DMS53 treated with DMSO at 0.1 percent for 48 hours (cell line): Measurements from ENCODE around the gene RPS6KB2.
"Not testable (repeated sequence)": the region's sequence is repeated elsewhere in the genome, so short reads cannot be mapped to it uniquely, and the experiment has no call there.

ENCODE experiments used
- DNase-seq: peaks from one replicate; lab custom pipeline; 2025; ENCODE audit not compliant: unreplicated experiment; lab: John Stamatoyannopoulos, UW

The RPS6KB2 gene

DNA sequence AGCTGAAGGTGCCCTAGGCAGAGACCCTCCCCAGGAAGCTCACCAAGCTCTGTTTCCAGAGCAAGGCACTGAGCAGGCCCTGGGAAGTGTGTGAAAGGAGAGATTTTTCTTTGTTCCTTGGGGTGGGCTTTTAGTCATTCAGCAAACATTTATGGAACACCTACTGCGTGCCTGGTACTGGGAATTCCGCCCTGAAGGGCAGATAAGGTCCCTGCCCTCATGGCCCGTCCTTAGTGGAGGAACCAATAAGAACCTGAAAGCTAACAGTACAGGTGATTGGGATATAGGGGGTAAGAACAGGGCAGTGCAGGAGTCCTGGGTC lies 36.9 kb downstream of the RPS6KB2 start:
- no peak for DNase-seq

DNA sequence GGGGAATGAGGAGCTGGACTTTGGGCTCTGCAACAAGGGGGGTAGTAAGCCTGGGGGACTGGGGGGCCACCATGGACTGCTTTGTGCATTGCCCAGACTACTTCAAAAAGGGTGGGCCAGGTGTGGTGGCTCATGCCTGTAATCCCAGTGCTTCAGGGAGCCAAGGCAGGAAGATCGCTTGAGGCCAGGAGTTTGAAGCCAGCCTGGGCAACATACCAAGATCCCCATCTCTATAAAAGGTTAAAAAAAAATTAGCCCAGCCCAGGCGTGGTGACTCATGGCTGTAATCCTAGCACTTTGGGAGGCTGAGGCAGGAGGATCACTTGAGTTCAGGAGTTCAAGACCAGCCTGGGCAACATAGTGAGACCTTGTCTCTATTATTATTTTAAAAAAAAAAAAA lies 37.2 kb downstream of the RPS6KB2 start:
- not testable (repeated sequence) for DNase-seq

DNA sequence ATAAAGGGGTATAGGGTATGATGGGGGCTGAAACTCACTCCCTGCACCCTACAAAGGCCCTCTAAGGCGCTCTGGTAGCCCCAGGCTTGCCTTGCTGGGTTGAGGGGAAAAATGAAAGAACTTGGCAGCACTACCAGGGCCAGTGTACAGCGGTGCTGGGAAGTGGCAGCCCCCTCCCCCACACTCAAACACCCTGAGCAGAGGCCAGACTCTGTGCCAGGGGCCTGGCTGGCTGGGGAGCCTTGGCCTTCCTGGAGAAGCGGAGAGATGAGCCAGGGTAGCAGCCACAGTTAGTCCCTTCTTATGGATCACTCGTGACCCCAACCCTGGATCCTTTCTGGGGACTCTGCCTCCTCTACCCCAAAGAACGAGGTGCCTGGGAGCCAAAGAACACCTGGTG lies 38.1 kb downstream of the RPS6KB2 start:
- no peak for DNase-seq

DNA sequence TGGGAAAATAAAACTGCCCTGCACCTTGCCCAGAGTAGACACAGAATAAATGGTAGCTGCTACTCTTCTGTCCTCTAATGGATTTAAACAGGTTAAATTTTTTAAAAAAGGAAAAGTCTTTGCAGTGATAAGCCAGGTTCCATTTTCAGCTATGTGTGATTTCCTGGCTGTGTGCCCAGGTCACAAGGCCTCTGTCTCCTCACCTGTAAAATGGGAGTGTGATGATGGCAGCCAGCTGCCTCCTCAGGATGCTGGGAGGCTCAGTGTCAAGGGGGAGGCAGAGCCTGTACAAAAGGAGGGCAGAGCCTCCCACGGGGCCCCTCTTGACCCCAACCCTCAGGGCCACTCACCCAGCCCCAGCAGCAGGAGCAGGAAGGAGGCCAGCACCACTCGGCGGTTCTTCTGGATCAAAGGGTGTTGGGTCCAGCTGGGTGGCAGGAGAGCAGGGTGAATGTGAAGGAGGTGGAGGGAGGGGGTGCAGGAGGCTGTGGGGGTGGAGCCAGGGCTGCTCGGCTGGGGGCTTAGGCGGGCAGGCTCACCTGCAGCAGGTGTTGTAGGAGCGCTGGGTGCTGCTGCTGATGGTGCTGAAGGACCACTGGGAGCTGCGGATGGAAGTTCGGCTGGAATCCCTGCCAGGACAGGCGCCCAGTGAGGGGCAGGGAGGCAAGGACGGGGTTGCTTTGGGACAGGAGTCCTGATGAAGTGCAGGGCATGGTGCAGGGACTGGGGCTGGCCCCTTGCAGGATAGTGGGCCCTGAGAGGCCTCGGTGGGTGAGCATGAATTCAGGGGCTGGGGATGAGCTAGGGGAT lies 38.9 kb downstream of the RPS6KB2 start:
- DNase-seq, result no peak

DNA sequence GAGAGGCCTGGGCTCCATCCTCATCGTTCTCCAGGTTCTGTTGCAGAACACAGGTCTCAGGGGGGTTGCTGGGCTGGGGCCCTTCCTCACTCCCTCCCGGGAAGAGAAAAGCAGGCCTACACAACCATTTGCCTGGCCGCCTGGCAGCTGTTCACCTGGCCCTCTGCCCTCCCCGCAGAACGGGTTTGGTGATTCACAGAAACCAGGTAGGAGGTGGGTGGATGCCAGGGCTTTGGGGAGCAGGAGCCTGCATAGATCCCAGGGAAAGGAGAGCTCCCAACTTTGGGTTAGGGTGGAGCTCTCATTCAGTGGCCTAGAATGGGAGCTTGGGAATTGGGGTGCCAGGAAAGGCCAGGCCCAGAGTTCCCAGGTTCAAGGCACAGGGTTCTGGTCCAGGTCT lies 39.8 kb downstream of the RPS6KB2 start:
- peak; percentile 28 for DNase-seq

DNA sequence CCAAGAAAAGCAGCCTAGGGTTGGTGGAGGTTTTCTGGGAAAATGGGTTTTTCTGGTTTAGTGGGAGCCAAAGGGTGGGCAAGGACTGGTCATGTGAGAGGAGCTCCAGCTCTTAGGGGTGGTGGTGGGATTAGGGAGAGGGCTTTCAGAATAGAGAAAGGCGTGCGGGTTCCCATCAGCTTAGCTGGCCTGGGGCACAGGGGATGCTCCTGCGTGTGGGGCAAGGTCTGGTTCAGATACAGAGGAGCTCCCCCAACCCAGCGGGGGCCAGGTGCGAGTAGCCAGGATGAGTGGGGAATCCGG lies 40.1 kb downstream of the RPS6KB2 start:
- DNase-seq, result no peak

DNA sequence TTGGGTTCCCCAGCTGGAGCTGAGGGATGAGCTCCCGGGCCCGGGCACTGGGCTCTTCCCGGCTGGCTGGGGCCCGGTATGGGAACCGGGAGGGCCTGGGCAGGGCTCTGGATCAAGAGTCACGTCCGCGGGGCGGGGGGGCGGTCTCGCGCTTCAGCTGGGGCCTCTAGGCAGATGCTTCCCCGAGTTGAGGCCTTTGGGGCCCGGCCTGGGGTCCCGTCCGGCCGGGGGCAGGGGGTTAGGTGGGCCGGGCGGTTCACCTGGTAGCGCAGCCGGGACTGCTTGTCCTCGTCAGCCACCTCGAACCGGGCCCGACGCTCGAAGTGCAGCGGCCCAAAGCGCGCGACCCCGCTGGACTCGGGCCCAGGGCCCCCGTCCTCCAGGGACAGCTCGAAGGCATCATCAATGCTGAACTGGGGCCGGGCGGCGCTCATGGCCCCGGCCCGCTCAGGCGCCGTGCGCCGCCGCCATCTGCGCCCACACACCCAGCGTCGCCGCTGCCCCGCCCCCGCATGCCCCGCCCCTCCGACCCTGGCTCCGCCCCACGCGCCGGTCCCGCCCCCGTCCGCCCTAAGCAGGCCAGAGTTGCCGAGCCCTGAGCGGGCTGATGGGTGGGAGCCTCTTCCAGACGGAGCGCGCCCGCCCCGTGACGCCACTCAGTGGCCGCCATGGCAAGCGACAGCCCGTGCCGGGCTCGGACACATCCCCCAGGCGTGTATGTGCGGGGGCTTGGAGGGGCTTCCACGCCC lies 40.6 kb downstream of the RPS6KB2 start, which contains the start of gene TMEM134:
Gene TMEM134, minus strand, starts transcription at position 493 of the 749 bp plus-strand sequence. Its CDS starts 59 bp downstream, at position 434.
- peak; percentile 82 for DNase-seq

DNA sequence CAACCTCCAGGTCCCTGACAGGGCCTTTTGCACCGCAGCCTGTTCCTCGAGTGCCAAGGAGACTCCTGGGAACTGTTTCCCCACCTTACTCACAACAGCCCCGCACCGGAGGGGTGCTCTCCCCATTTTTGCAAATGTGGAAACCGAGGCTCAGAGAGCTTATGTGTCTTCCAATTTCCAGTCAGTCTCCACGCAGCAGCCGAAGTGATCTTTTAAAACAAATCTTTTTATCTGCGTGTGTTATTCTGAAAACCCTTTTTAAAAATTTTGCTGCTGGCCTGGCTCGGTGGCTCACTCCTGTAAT lies 41.2 kb downstream of the RPS6KB2 start:
- DNase-seq, result no peak

DNA sequence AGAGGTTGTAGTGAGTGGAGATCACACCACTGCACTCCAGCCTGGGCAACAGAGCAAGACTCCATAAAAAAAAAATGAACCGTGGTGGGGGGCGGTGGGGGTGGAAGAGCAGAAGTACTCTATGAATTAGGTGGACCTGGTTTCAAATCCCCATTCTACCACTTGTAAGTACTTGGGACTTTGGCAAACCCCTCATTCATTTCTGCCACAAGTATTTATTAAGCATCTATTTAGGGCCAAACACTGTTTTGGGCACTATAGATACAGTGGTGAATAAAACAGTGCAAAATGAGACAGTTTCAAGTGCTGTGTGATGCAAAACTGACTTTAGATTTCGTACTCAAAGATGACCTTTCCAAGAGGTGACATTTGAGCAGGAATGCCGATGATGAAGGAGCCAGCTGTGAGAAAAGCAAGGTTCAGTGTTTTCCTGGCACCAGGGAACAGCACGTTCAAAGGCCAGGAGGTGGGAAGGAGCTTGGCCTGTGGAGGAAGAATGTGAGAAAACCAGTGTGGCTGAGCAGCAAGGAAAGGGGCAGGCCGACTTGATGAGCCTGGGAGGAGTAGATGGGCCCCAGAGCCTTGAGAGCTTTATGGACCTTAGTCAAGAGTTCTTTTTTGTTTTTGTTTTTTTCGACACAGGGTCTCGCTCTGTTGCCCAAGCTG lies 42.2 kb downstream of the RPS6KB2 start:
- DNase-seq, result no peak

DNA sequence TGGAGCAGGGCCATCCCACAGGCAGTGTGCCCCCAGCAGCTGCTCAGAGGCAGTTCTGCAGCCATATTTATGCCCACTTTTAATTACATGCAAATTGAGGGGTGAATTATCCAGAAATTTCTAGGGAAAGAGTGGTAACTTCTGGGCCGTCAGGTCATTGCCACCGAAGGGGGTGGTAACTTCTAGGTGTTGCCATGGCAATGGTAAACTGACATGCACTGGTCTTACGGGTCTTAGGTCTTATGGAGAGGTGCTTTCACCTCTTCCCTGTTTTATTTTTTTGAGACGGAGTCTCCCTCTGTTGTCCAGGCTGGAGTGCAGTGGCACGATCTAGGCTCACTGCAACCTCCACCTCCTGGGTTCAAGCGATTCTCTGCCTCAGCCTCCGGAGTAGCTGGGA lies 44.6 kb downstream of the RPS6KB2 start:
- DNase-seq, result no peak

DNA sequence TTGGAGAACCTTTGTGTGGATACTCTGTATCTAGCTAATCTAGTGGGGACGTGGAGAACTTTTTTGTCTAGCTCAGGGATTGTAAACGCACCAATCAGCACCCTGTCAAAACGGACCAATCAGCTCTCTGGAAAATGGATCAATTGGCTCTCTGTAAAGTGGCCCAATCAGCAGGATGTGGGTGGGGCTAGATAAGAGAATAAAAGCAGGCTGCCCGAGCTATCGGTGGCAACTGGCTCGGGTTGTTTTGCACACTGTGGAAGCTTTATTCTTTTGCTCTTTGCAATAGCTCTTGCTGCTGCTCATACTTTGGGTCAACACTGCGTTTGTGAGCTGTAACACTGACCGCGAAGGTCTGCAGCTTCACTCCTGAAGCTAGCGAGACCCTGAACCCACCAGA lies 48.4 kb downstream of the RPS6KB2 start:
- not testable (repeated sequence) for DNase-seq

DNA sequence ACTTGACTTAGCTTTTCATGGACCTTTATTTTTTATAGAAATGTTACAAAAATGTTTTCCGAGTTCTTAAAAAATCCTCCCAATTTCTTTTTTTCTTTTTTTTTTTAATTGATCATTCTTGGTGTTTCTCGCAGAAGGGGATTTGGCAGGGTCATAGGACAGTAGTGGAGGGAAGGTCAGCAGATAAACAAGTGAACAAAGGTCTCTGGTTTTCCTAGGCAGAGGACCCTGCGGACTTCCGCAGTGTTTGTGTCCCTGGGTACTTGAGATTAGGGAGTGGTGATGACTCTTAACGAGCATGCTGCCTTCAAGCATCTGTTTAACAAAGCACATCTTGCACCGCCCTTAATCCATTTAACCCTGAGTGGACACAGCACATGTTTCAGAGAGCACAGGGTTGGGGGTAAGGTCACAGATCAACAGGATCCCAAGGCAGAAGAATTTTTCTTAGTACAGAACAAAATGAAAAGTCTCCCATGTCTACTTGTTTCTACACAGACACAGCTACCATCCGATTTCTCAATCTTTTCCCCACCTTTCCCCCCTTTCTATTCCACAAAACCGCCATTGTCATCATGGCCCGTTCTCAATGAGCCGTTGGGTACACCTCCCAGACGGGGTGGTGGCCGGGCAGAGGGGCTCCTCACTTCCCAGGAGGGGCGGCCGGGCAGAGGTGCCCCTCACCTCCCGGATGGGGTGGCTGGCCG lies 49.2 kb downstream of the RPS6KB2 start:
- not testable (repeated sequence) for DNase-seq

DNA sequence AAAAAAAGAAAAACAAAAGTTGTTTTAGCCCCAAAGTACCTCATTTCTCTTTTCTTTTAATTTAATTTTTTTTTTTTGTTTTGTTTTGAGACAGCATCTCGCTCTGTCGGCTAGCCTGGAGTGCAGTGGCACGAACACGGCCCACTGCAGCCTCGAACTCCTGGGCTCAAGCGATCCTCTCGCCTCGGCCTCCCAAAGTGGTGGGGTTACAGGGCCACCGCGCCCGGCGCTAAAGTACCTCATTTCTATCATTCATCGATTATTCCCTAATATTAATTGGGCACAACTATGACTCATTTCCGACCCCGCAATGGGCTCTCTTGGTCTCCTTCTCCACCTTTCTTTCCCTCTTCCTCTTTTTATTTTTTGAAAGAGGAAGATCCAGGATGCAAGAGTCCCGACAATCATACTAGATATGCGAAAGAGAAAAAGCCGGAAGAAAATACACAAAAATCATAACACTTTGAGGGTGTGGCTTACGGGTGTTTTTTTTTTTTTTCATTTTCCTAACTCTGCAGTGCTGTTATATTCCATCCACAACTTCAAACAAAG lies 54.1 kb downstream of the RPS6KB2 start:
- DNase-seq, result peak; percentile 80

DNA sequence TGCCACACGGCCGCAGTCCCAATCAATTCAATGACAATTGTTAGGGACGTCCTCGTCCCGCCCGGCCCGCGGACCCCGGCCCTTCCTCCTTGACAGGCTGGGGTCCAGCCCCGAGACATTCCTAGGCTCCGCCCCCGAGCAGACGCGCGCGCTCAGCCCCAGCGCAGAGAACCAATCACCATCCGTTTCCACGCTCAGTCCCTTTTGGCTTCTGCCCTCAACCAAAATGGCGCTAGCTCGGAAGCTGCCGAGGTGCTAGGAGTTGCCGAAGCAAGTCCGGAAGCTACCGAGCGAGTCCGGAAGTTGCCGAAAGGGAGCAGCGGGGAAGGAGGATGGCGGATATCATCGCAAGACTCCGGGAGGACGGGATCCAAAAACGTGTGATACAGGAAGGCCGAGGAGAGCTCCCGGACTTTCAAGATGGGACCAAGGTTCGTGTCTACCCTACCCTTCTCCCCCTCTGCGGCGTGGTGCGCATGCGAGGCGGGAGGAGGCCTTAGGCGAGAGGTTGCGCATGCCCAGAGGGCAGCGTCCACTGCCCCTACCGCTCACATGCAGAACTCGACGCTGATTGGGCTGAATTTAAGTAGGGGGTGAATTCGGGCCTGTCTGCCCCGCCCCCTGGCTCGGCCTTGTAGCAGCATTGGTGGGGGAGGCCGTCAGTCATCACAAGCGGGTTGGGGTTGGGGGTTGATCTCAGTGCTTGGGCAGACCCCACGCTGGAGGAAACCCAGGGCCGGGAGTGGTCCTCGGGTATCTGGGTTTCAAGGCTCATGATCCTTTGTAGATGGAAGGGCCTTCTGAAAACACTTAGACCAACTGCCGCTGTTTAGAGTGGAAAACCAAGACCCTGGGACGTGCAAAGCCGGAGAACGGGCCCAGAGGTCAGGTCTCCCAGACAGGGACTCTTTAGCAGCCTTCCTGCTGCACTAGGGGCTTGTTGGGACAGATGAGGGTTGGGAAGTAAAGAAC lies 54.8 kb downstream of the RPS6KB2 start, which contains the start of gene AIP:
Gene AIP, plus strand, starts transcription at position 200 of the 972 bp plus-strand sequence. Its CDS starts 133 bp downstream, at position 333.
- peak; percentile 99 for DNase-seq

DNA sequence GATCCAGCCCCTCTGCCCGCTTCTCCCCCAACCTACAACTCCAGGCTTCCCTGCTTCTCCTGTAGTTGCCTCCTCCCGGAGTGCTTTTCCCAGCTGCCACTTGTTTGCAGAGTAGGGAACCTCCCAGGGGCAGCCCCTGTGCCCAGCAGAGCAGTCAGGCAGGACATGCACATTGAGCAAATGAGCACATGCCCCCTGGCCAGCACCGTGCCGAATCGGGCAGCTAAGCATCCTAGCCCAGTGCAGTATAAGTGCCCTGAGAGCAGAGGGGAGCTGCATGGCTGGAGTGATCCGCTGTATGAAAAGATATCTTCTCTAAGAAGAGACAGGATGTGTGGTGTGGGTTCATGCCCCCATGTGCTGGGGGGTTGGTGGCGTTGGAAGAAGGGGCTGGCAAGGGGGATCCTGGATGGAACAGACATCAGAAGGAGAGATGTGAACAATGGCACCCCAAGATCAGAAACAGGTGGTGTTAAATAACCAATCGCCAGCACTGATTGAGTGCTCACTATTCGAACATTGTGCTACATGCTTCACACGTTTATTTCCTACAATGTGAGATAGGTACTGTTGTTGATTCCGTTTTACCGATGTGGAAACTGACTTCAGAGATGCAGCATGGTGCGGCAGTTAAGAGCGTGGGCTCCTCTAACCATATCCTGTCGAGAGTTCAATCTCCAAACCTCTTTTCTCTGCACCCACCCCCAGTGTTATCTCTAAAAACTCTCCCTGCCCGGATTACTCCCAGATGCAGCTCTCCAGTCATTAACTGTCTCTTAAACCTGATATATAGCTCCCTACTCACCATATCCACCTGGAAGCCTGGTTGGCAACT lies 55.8 kb downstream of the RPS6KB2 start:
- no peak for DNase-seq

DNA sequence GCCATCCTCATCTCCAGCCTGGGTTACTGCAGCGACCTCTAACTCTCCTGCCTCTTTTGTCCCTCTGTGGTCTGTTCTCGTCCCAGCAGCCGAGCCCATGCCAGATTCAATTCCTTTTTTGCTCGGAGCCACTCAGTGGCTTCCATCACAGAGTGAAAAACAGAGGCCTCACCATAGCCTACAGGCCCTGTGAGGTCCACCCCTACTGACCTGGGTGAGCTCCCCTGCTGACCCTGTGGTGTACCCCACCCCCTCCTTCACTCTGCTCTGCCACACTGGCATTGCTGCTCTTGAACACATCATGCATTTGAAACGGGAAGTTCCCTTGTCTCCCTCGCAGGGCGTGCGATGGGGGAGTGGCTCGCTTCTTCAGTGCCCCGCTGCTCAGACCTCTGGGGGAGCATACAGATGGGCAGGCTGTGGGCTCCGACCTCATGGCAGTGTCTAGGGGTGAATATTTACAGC lies 56.6 kb downstream of the RPS6KB2 start:
- DNase-seq, result no peak
